Endodermal cell (in vitro differentiated cells): Measurements from ENCODE around the gene PHF23. TPM values are rescaled to one million over a fixed set of nuclear protein-coding genes. Genes with fewer than 3 reads are reported as not detected.

Experiments
- DNase-seq: peaks from one replicate; pipeline ENCODE4 v3.0.0-alpha.2; 2017
- H3K27ac ChIP-seq: 2 replicates; pipeline ENCODE4 v1.5.1; 2013; ENCODE audit warnings: mild to moderate bottlenecking, low read depth, low read length, moderate library complexity
- H3K27me3 ChIP-seq: 2 replicates; pipeline ENCODE4 v1.6.1; 2013; ENCODE audit warnings: mild to moderate bottlenecking, low read length, moderate library complexity; ENCODE audit not compliant: insufficient read depth, control insufficient read depth, poor library complexity, severe bottlenecking
- H3K36me3 ChIP-seq: 2 replicates; pipeline ENCODE4 v1.7.0; 2013; ENCODE audit warnings: mild to moderate bottlenecking, low read length, moderate library complexity; ENCODE audit not compliant: control insufficient read depth, insufficient read depth
- H3K4me1 ChIP-seq: one replicate; pipeline ENCODE4 v1.7.0; 2013; ENCODE audit warnings: low read length; ENCODE audit not compliant: control insufficient read depth, insufficient read depth
- H3K4me3 ChIP-seq: 2 replicates; pipeline ENCODE4 v1.5.1; 2013; ENCODE audit warnings: mild to moderate bottlenecking, low read length, moderate library complexity
- H3K9ac ChIP-seq: 2 replicates; pipeline ENCODE4 v1.6.1; 2013; ENCODE audit warnings: mild to moderate bottlenecking, low read length, moderate library complexity; ENCODE audit not compliant: poor library complexity, severe bottlenecking; ENCODE audit errors: extremely low read depth
- H3K9me3 ChIP-seq: 2 replicates; pipeline ENCODE4 v1.6.1; 2013; ENCODE audit warnings: mild to moderate bottlenecking, low read length, moderate library complexity; ENCODE audit not compliant: control insufficient read depth
- H3K27ac Mint-ChIP-seq: 2 replicates; pipeline ENCODE4 v1.8.0; 2020; ENCODE audit warnings: mixed read lengths
- H3K27me3 Mint-ChIP-seq: 2 replicates; pipeline ENCODE4 v1.8.0; 2021; ENCODE audit warnings: mild to moderate bottlenecking, mixed read lengths; ENCODE audit not compliant: insufficient read depth
- H3K36me3 Mint-ChIP-seq: 2 replicates; pipeline ENCODE4 v1.8.0; 2020; ENCODE audit warnings: low read depth, mixed read lengths
- H3K4me1 Mint-ChIP-seq: 2 replicates; pipeline ENCODE4 v1.8.0; 2020; ENCODE audit warnings: mixed read lengths
- H3K4me3 Mint-ChIP-seq: 2 replicates; pipeline ENCODE4 v1.8.0; 2020; ENCODE audit warnings: mild to moderate bottlenecking, moderate library complexity, mixed read lengths
- H3K9me3 Mint-ChIP-seq: 2 replicates; pipeline ENCODE4 v1.8.0; 2020; ENCODE audit warnings: mild to moderate bottlenecking, mixed read lengths
- WGBS, 2 experiments: methylation state at CpG; one replicate each; pipeline versions ENCODE4 v1.1.5 to v1.1.7; 2013; ENCODE audit warnings: missing lambda C conversion rate in 2 of 2, mixed read lengths in 1 of 2; ENCODE audit not compliant: insufficient coverage in 1 of 2, insufficient read length in 1 of 2; 5-methylcytosine and 5-hydroxymethylcytosine counted together
- microRNA-seq: library from miRNA; unstranded; fragments of <30 nt; microRNA quantifications from one replicate; pipeline ENCODE4 v1.2.0, GENCODE V29; 2020; ENCODE audit warnings: borderline microRNAs expressed
- total RNA-seq, 2 donors: library from RNA; stranded (reverse); fragmentation: NEBNext Ultra II Directional in 1 of 2; extraction: Animal tissue kit (Norgen Biotek cat#: 25700) in 1 of 2; gene quantifications; 2 replicates in 1 of 2; 3 replicates in 1 of 2; pipeline ENCODE4 v1.2.1, GENCODE V29; 2021
- TF ChIP-seq, protein P1 (sequence below): fragments of 200-600 bp; sonication (generic); conservative IDR thresholded peaks from 2 replicates; pipeline ENCODE4 v1.5.0; 2021; ENCODE audit warnings: antibody characterized with exemption, mild to moderate bottlenecking

Gene PHF23
- total RNA-seq, 2 donors from 2014 or later, result 67.3 to 71.6 TPM

DNA sequence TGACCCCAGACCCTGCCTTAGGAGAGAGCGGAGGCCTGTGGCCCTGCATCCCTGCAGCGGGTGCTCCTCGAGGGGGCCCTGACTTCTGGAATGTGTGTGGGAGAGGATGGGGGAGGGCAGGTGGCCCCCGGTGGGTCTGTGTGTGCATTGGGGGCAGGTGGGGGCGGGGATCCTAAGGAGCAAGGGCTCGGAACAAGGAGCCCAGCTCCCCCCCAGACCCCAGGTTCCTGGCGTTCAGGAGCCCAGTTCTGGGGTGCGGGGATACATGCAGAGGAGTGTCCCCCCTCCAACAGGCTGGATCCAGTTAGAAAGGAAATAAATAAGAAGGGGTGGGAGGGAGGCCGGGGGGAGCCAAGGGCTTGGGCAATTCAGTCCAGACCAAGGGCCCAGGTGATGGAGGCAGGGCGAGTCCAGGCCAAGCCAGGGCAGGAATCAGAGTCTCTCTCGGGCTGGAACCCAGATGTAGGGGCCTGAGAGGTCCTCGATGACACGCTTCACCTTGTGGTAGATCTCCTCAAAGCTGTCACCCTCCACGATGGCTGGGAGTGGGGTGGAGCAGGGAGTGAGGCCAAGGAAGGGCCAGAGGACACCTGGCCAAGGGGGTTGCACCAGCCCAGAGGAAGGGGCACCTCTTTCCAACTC lies 48.9 kb downstream of the PHF23 start:
- TF ChIP-seq, protein P1, sequence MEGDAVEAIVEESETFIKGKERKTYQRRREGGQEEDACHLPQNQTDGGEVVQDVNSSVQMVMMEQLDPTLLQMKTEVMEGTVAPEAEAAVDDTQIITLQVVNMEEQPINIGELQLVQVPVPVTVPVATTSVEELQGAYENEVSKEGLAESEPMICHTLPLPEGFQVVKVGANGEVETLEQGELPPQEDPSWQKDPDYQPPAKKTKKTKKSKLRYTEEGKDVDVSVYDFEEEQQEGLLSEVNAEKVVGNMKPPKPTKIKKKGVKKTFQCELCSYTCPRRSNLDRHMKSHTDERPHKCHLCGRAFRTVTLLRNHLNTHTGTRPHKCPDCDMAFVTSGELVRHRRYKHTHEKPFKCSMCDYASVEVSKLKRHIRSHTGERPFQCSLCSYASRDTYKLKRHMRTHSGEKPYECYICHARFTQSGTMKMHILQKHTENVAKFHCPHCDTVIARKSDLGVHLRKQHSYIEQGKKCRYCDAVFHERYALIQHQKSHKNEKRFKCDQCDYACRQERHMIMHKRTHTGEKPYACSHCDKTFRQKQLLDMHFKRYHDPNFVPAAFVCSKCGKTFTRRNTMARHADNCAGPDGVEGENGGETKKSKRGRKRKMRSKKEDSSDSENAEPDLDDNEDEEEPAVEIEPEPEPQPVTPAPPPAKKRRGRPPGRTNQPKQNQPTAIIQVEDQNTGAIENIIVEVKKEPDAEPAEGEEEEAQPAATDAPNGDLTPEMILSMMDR, result no peak
- H3K9ac ChIP-seq, result no peak overlapping the region
- Mint-ChIP-seq H3K4me1 (no peaks in the 10 kb centered on the region), H3K36me3 (peaks cover 29% of the 10 kb centered on the region), H3K27ac (no peak overlapping the region), H3K27me3 (no peaks in the 10 kb centered on the region), H3K4me3 (no peak overlapping the region), H3K9me3 (no peaks in the 10 kb centered on the region)
- H3K27ac ChIP-seq, result no peak overlapping the region
- peaks cover 2% of the 10 kb centered on the region for H3K4me1 ChIP-seq
- H3K36me3 ChIP-seq, result peaks cover 4% of the 10 kb centered on the region
- DNase-seq, result peak; percentile 37
- no peaks in the 10 kb centered on the region for H3K9me3 ChIP-seq
- no peak overlapping the region for H3K4me3 ChIP-seq
- no peaks in the 10 kb centered on the region for H3K27me3 ChIP-seq
- WGBS, 2 experiments, result 92 to 97% methylated on average over 10 to 14 of the region's 14 CpGs

DNA sequence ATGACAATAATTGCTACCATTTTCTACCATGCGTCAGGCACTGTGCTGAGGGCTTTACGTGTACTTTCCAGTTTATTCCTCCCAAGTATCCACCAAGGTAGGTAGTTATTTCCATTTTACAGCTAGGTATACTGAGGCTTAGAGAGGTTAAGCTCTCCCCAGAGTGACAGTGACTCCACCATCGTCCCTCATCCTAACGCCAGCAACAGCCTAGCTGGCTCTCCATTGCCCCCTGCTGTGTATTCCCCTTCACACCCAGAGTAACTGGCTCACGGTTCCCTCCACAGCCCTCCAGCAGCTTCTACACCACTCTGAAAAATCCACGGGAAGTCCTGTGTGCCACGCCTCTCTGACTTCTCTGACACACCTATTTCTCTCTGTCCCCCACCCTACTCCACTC lies 53.0 kb downstream of the PHF23 start:
- H3K9me3 ChIP-seq, result no peaks in the 10 kb centered on the region
- Mint-ChIP-seq H3K9me3 (no peaks in the 10 kb centered on the region), H3K4me1 (no peaks in the 10 kb centered on the region), H3K36me3 (peaks cover 7% of the 10 kb centered on the region), H3K4me3 (no peak overlapping the region), H3K27me3 (no peaks in the 10 kb centered on the region), H3K27ac (peak overlapping the region; percentile 9)
- TF ChIP-seq, protein P1, result peak; percentile 28
- peak; percentile 62 for DNase-seq
- H3K9ac ChIP-seq, result no peak overlapping the region
- no peak overlapping the region for H3K4me3 ChIP-seq
- H3K27ac ChIP-seq, result no peak overlapping the region
- H3K36me3 ChIP-seq, result no peaks in the 10 kb centered on the region
- H3K27me3 ChIP-seq, result no peaks in the 10 kb centered on the region
- H3K4me1 ChIP-seq, result peaks cover 2% of the 10 kb centered on the region
- 87 to 96% methylated on average over 4 to 7 of the region's 7 CpGs for WGBS, 2 experiments

Small RNAs within 50 kb of the gene (microRNA-seq; reads per million reads assigned to microRNA genes)
- 118 reads per million, percentile 75 among the genes with 10 or more reads in this experiment for gene MIR324

Other genes with a start within 250 kb of the PHF23 start
- gene ALOX12, start 243.4 kb downstream of the PHF23 start, total RNA-seq, result under 1 TPM; 0.46 to 0.92 TPM
- 100 to 1,000 TPM; 233 to 277 TPM for gene RNASEK, start 226.8 kb downstream of the PHF23 start, total RNA-seq
- 1 to 10 TPM; 2.9 to 7.0 TPM for gene BCL6B, start 216.4 kb downstream of the PHF23 start, total RNA-seq
- 10 to 100 TPM; 18.8 to 19.9 TPM for gene SLC16A13, start 203.4 kb downstream of the PHF23 start, total RNA-seq
- gene SLC16A11, start 195.4 kb downstream of the PHF23 start, total RNA-seq, result under 1 TPM; 0.24 to 0.44 TPM
- gene CLEC10A, start 159.2 kb downstream of the PHF23 start, total RNA-seq, result not detected
- under 1 TPM in 1 of 2 donors, not detected in 1; 0.44 TPM for gene ASGR2, start 124.6 kb downstream of the PHF23 start, total RNA-seq
- gene ASGR1, start 60.1 kb downstream of the PHF23 start, total RNA-seq, result 10 to 100 TPM in 1 of 2 donors, 1 to 10 TPM in 1; 6.8 to 14.2 TPM
- gene DLG4, start 19.6 kb downstream of the PHF23 start, total RNA-seq, result 10 to 100 TPM; 35.1 to 68.5 TPM
- 100 to 1,000 TPM; 337 to 459 TPM for gene ACADVL, start 19.5 kb downstream of the PHF23 start, total RNA-seq
- 100 to 1,000 TPM in 1 of 2 donors, 10 to 100 TPM in 1; 98.2 to 116 TPM for gene DVL2, start 4.9 kb downstream of the PHF23 start, total RNA-seq
- gene GABARAP, start 3.0 kb upstream of the PHF23 start, total RNA-seq, result 100 to 1,000 TPM; 264 to 317 TPM
- gene CTDNEP1, start 12.3 kb upstream of the PHF23 start, total RNA-seq, result 100 to 1,000 TPM; 123 to 125 TPM
- 10 to 100 TPM; 45.3 to 68.0 TPM for gene ELP5, start 12.8 kb upstream of the PHF23 start, total RNA-seq
- gene CLDN7, start 23.0 kb upstream of the PHF23 start, total RNA-seq, result 100 to 1,000 TPM; 142 to 149 TPM
- 1 to 10 TPM; 2.2 to 5.4 TPM for gene SLC2A4, start 42.3 kb upstream of the PHF23 start, total RNA-seq
- gene YBX2, start 55.2 kb upstream of the PHF23 start, total RNA-seq, result 10 to 100 TPM in 1 of 2 donors, 1 to 10 TPM in 1; 6.6 to 15.9 TPM
- 100 to 1,000 TPM; 488 to 556 TPM for gene EIF5A, start 68.2 kb upstream of the PHF23 start, total RNA-seq
- 10 to 100 TPM; 43.6 to 47.2 TPM for gene GPS2, start 75.9 kb upstream of the PHF23 start, total RNA-seq
- 10 to 100 TPM; 51.3 to 52.7 TPM for gene NEURL4, start 89.9 kb upstream of the PHF23 start, total RNA-seq
- 1 to 10 TPM; 4.5 to 8.4 TPM for gene ACAP1, start 97.1 kb upstream of the PHF23 start, total RNA-seq
- 1 to 10 TPM; 7.1 to 8.4 TPM for gene KCTD11, start 112.7 kb upstream of the PHF23 start, total RNA-seq
- not detected for gene TMEM95, start 115.7 kb upstream of the PHF23 start, total RNA-seq
- 10 to 100 TPM; 11.0 to 11.7 TPM for gene TNK1, start 141.6 kb upstream of the PHF23 start, total RNA-seq
- gene PLSCR3, start 155.1 kb upstream of the PHF23 start, total RNA-seq, result 10 to 100 TPM; 21.0 to 26.2 TPM
- gene TMEM256, start 164.6 kb upstream of the PHF23 start, total RNA-seq, result 100 to 1,000 TPM; 133 to 175 TPM
- 100 to 1,000 TPM in 1 of 2 donors, 10 to 100 TPM in 1; 78.5 to 121 TPM for gene NLGN2, start 168.4 kb upstream of the PHF23 start, total RNA-seq
- under 1 TPM; 0.46 to 0.49 TPM for gene SPEM1, start 180.9 kb upstream of the PHF23 start, total RNA-seq
- not detected for gene SPEM2, start 186.2 kb upstream of the PHF23 start, total RNA-seq
- not detected for gene SPEM3, start 189.4 kb upstream of the PHF23 start, total RNA-seq
- gene TMEM102, start 196.0 kb upstream of the PHF23 start, total RNA-seq, result 1 to 10 TPM; 6.5 to 8.6 TPM
- 1 to 10 TPM; 4.0 to 8.8 TPM for gene FGF11, start 200.1 kb upstream of the PHF23 start, total RNA-seq
- gene CHRNB1, start 205.6 kb upstream of the PHF23 start, total RNA-seq, result 10 to 100 TPM in 1 of 2 donors, 1 to 10 TPM in 1; 8.7 to 11.6 TPM
- gene ZBTB4, start 240.2 kb upstream of the PHF23 start, total RNA-seq, result 10 to 100 TPM; 18.8 to 25.5 TPM
- gene SLC35G6, start 242.0 kb upstream of the PHF23 start, total RNA-seq, result under 1 TPM in 1 of 2 donors, not detected in 1; 0.33 TPM
- 100 to 1,000 TPM; 129 to 189 TPM for gene POLR2A, start 244.9 kb upstream of the PHF23 start, total RNA-seq